ENCODE data around the gene A4GNT. TPM values are rescaled to one million over a fixed set of nuclear protein-coding genes. Genes with fewer than 3 reads are reported as not detected.
"Not testable (repeated sequence)": the region's sequence is repeated elsewhere in the genome, so short reads cannot be mapped to it uniquely, and the experiment has no call there.

Gene A4GNT
- total RNA-seq, 8 experiments from 2014 or later: 0.19 to 1.4 (median 0.40) TPM; not detected in 3

DNA sequence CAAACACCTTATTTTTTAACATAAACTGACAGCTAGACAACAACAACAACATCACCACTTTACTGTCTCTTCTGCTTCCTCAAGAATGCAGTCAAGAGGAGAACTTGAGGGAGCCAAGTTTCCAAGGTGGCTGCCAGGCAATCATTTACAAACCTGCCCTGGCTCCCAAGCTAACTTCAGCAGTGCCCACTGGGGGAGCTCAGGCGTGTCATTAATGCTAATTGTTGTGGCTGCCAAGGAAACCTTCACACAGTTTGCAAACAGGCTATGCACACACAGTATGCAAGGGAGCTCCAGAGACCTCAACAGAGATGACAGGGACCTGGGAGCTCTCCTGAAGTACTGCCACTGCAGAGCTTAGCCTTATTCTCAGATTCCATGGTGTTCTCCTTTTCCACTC is 18.9 kb downstream of the A4GNT start:
- WGBS, 10 experiments: 0 to 60% (median 7%) methylated on average over 1 of the region's 1 CpG; no CpG with 5 or more reads in 6 of the 10 experiments
- Histone ChIP-seq H3K27ac (no peak overlapping the region), H3K4me3 (no peak overlapping the region), H3K4me1 (replicated peaks in 1 of 2) (peaks cover 12 to 18% of the 10 kb centered on the region in 2 donors)
- in situ Hi-C loops (cut with MboI; ENCODE audit: low pct_unique_long_range_greater_than_20kb in 2 of 9, low sequenced_read_pairs in 9 of 9, unreplicated experiment in 9 of 9): loop anchor here in 1 of 9 experiments (10.0 kb wide), 1 partner anchor 49 kb away; no protein-coding TSS in a partner anchor
- peak in 6 of 8 experiments; percentile 15 to 75 (median 56) for ATAC-seq (replicated peaks in 6 of 8)

DNA sequence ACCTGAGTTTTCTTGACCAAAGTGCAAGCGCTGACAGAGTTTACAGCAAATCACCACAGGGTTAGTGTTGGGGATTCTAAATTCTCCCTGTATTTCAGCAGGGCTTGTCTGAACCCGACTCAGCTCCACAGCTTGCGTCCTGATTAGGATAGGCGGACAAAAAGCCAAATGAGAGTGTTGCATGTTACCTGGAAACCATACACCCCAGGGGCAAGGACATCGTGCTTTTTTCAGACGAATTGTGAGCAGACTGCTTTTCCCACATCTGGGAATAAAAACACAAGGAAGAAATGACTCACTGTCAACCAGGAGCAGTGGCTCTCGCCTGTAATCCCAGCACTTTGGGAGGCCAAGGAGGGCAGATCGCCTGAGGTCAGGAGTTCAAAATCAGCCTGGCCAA is 19.8 kb downstream of the A4GNT start:
- Histone ChIP-seq H3K27ac (no peak overlapping the region), H3K4me3 (no peak overlapping the region), H3K4me1 (replicated peaks in 1 of 2) (peaks cover 12 to 18% of the 10 kb centered on the region in 2 donors)
- ATAC-seq (replicated peaks in 6 of 8): no peak
- 48 to 97% (median 91%) methylated on average over 3 to 8 of the region's 8 CpGs; no CpG with 5 or more reads in 1 of the 10 experiments for WGBS, 10 experiments
- in situ Hi-C loops (cut with MboI; ENCODE audit: low pct_unique_long_range_greater_than_20kb in 2 of 9, low sequenced_read_pairs in 9 of 9, unreplicated experiment in 9 of 9): loop anchor here in 1 of 9 experiments (10.0 kb wide), 1 partner anchor 48 kb away; no protein-coding TSS in a partner anchor

DNA sequence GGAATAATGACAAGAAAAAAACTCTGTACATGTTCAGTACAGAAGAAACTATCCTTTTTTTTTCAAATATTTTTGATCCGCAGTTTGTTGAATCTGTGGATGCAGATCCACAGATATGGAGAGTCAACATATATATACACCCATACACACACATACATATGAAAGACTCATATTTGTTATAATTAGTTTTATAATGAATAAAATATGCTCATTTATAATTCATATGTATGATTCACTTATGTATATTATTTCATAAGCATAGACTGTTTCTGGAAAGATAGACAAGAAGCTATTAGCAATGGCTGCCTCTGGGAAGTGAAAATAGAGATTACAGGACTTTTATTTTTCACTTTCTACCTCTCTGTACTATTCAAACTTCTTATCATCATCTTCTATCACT is 26.6 kb downstream of the A4GNT start:
- WGBS, 10 experiments: 17 to 100% (median 86%) methylated on average over 1 of the region's 1 CpG; no CpG with 5 or more reads in 3 of the 10 experiments
- in situ Hi-C loops (cut with MboI; ENCODE audit: low pct_unique_long_range_greater_than_20kb in 2 of 9, low sequenced_read_pairs in 9 of 9, unreplicated experiment in 9 of 9): no loop called here
- ATAC-seq (replicated peaks in 6 of 8): peak in 2 of 8 experiments; percentile 11 to 93
- Histone ChIP-seq H3K27ac (no peak overlapping the region), H3K4me1 (replicated peaks in 1 of 2) (no peaks in the 10 kb centered on the region), H3K4me3 (no peak overlapping the region)

DNA sequence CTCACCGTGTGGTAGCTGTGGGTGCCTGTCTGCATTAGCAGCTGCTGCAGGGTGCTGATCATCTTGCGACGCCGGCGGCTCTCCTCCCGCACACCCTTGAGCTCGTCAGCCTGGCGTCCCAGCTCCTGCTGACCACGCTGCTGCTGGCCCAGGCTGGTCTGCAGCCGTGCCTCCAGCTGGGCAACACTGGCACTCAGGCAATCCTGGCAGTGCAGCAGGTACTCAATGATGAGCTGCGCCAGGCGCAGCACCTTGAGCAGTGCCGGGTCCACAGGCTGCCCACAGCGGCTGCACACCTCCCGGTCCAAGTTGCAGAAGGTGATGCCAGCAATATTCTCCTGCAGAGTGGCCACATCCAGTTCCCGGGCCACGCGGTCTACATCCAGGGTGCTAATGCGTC is 28.7 kb downstream of the A4GNT start:
- H3K4me1 ChIP-seq (replicated peaks in 1 of 2): no peaks in the 10 kb centered on the region
- H3K4me3 ChIP-seq: no peak overlapping the region
- in situ Hi-C loops (cut with MboI; ENCODE audit: low pct_unique_long_range_greater_than_20kb in 2 of 9, low sequenced_read_pairs in 9 of 9, unreplicated experiment in 9 of 9): no loop called here
- H3K27ac ChIP-seq: no peak overlapping the region
- ATAC-seq (replicated peaks in 6 of 8): no peak
- WGBS, 10 experiments: 97 to 100% methylated on average over 2 to 11 of the region's 19 CpGs; no CpG with 5 or more reads in 8 of the 10 experiments

DNA sequence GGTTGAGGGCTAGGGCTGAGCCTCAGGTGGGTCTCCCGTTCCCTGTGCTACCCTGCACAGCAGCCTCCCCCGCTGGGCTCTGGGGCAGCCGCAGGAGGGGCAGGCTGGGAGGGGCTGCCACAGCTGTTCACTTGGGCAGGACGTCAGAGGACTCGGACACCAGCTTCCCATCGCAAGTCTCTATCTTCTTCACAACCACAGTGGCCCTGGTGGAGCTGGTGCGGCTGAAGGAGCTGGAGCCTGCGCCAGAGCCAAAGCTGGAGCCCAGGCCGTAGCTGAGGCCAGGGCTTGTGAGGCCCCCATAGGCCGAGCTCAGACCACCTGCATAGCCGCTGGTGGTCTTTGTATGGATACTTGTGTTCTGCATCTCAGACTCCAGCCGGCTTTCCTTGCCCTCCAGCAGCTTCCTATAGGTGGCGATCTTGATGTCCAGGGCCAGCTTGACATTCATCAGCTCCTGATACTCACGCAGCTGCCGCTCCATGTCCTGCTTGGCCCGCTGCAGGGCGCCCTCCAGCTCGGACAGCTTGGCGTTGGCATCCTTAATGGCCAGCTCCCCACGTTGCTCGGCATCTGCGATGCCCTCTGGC is 30.7 kb downstream of the A4GNT start:
- ATAC-seq (replicated peaks in 6 of 8); H3K27ac ChIP-seq; H3K4me3 ChIP-seq; in situ Hi-C loops (cut with MboI; ENCODE audit: low pct_unique_long_range_greater_than_20kb in 2 of 9, low sequenced_read_pairs in 9 of 9, unreplicated experiment in 9 of 9); H3K4me1 ChIP-seq (replicated peaks in 1 of 2): not testable (repeated sequence)
- 80 to 94% (median 85%) methylated on average over 2 to 16 of the region's 22 CpGs; no CpG with 5 or more reads in 2 of the 10 experiments for WGBS, 10 experiments

DNA sequence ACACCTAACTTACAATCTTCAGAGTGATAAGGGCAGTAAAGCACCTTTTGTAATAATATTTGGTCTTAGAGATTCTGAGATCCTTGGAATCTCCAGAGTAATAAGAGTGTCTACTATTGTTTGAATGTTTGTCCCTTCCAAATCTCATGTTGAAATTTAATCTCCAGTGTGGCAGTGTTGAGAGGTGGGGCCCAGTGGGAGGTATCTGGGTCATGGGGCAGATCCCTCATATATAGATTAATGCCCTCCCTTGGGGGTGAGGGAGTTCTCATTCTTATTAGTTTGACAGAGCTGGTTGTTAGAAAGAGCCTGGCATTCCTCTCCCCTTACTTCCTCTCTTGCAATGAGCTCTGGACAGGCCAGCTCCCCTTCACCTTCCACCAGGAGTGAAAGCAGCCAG is 32.8 kb downstream of the A4GNT start:
- in situ Hi-C loops (cut with MboI; ENCODE audit: low pct_unique_long_range_greater_than_20kb in 2 of 9, low sequenced_read_pairs in 9 of 9, unreplicated experiment in 9 of 9): no loop called here
- no peak overlapping the region for H3K4me3 ChIP-seq

DNA sequence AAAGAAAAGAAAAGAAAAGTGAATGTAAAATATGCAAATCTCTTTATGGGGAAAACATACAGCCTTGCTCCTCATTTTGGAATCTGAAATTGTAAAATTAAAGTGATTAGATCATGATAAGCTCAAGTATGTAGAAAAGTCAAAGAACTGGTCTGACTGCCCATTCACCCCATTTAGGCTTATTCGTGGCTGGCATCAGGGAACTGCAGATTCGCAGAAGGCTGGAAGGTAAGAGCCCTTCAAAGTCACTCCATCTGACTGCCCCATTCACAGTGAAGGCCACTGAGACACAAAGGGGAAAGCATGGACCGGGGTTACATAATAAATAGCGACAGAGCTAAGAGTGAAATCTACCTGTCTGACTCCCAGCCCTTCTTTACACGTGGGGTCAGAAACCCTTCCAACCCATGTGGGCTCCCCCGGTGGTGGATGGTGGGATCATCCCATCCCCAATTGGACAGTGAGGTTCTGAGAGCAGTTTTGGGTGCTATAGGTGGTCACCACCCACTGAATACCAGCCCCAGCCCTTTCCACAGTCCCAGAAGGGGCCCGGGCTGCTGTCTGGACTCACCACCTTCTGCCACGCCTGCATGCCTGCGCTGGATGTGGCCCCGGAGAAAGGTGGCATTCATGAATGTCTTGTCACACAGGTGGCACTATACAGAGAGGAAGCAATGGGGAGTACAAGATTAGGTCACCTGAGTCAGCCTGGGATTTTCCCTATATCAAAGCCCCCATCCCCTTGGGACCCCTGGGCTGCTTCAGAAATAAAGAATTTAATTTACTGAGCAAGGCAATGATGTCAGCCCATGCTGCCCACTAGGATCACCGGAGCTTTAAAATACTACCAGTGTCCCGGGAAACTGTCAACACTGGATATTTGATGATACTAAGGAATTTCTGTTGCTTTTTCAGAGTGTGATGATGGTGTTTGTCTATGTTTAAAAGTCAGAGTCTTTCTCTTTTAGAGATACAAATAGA is 34.7 kb downstream of the A4GNT start:
- ATAC-seq (replicated peaks in 6 of 8): peak in 5 of 8 experiments; percentile 9 to 93 (median 45)

More for the DNA sequence above, 32.8 kb downstream of the A4GNT start:
- H3K27ac ChIP-seq: no peak overlapping the region
- H3K4me1 ChIP-seq (replicated peaks in 1 of 2): no peaks in the 10 kb centered on the region
- ATAC-seq (replicated peaks in 6 of 8): no peak

DNA sequence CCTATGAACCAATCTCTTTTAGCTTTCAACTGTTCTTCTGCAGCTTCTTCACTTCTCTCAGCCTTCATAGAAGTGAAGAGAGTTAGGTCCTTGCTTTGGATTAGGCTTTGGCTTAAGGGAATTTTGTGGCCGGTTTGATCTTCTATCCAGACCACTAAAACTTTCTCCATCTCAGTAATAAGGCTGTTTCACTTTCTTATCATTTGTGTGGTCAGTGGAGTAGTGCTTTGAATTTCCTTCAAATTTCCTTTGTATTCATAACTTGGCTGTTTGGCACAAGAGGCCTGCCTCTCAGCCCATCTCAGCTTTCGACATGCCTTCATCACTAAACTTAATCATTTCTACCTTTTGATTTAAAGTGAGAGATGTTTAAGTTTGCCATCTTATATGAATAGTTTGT is 38.5 kb downstream of the A4GNT start:
- H3K27ac ChIP-seq: no peak overlapping the region
- no peak overlapping the region for H3K4me3 ChIP-seq
- in situ Hi-C loops (cut with MboI; ENCODE audit: low pct_unique_long_range_greater_than_20kb in 2 of 9, low sequenced_read_pairs in 9 of 9, unreplicated experiment in 9 of 9): no loop called here
- no peaks in the 10 kb centered on the region for H3K4me1 ChIP-seq (replicated peaks in 1 of 2)
- WGBS, 10 experiments: 43 to 100% (median 67%) methylated on average over 1 to 2 of the region's 2 CpGs; no CpG with 5 or more reads in 3 of the 10 experiments
- ATAC-seq (replicated peaks in 6 of 8): no peak

More for the DNA sequence above, 34.7 kb downstream of the A4GNT start:
- Histone ChIP-seq H3K4me3 (no peak overlapping the region), H3K4me1 (replicated peaks in 1 of 2) (no peaks in the 10 kb centered on the region), H3K27ac (no peak overlapping the region)
- in situ Hi-C loops (cut with MboI; ENCODE audit: low pct_unique_long_range_greater_than_20kb in 2 of 9, low sequenced_read_pairs in 9 of 9, unreplicated experiment in 9 of 9): no loop called here
- WGBS, 10 experiments: 50 to 100% (median 83%) methylated on average over 1 to 9 of the region's 12 CpGs; no CpG with 5 or more reads in 1 of the 10 experiments

DNA sequence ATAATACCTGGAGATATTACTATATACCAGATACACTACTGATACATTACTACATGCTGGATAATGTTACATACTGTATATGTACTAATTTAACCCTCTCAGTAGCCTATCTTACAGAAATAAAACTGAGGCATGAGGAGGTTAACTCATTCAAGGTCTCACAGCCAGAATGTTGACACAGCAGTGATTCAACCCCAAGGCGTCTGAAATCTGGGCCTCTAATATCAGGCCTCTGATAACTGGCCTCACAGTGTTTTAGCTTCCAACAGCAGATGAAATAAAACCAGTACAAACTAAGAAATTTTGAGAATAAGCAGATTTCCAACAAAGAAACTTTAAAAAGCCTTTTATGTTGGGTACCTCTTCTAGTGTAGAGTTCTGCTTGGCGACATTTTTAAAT is 40.2 kb downstream of the A4GNT start:
- 51 to 100% (median 100%) methylated on average over 1 to 2 of the region's 2 CpGs; no CpG with 5 or more reads in 1 of the 10 experiments for WGBS, 10 experiments
- in situ Hi-C loops (cut with MboI; ENCODE audit: low pct_unique_long_range_greater_than_20kb in 2 of 9, low sequenced_read_pairs in 9 of 9, unreplicated experiment in 9 of 9): no loop called here
- ATAC-seq (replicated peaks in 6 of 8): peak in 1 of 8 experiments; percentile 19
- Histone ChIP-seq H3K4me3 (no peak overlapping the region), H3K27ac (no peak overlapping the region), H3K4me1 (replicated peaks in 1 of 2) (no peaks in the 10 kb centered on the region)

DNA sequence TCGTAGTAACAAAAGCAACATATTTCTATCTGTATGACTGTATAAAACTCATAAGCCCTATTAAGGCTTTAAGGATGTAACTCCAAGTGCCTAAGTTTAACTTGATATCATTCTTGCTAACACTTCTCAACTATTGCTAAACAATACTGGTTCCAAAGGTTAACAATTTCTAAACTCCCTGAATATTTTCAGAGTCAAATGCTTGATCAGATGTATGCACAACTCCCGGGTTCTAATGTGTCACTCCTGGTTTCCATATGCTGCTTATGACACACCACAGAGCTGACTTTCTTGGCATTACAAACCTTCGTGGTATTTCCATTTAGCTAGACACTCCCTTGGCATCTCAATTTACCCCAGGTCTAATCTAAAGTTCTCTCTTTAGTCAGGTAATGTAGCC is 43.1 kb downstream of the A4GNT start:
- peak in 3 of 8 experiments; percentile 39 to 99 (median 93) for ATAC-seq (replicated peaks in 6 of 8)
- 20 to 100% (median 83%) methylated on average over 2 to 3 of the region's 3 CpGs; no CpG with 5 or more reads in 1 of the 10 experiments for WGBS, 10 experiments

DNA sequence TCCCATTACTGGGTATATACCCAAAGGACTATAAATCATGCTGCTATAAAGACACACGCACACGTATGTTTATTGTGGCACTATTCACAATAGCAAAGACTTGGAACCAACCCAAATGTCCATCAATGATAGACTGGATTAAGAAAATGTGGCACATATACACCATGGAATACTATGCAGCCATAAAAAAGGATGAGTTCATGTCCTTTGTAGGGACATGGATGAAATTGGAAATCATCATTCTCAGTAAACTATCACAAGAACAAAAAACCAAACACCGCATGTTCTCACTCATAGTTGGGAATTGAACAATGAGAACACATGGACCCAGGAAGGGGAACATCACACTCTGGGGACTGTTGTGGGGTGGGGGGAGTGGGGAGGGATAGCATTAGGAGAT is 46.4 kb downstream of the A4GNT start:
- H3K4me1 ChIP-seq (replicated peaks in 1 of 2); H3K27ac ChIP-seq; in situ Hi-C loops (cut with MboI; ENCODE audit: low pct_unique_long_range_greater_than_20kb in 2 of 9, low sequenced_read_pairs in 9 of 9, unreplicated experiment in 9 of 9); H3K4me3 ChIP-seq; ATAC-seq (replicated peaks in 6 of 8): not testable (repeated sequence)
- no CpG with 5 or more reads among the region's 3 CpGs for whole genome bisulfite sequencing, 10 experiments

More for the DNA sequence above, 43.1 kb downstream of the A4GNT start:
- in situ Hi-C loops (cut with MboI; ENCODE audit: low pct_unique_long_range_greater_than_20kb in 2 of 9, low sequenced_read_pairs in 9 of 9, unreplicated experiment in 9 of 9): no loop called here
- Histone ChIP-seq H3K4me1 (replicated peaks in 1 of 2) (no peaks in the 10 kb centered on the region), H3K27ac (no peak overlapping the region), H3K4me3 (no peak overlapping the region)

DNA sequence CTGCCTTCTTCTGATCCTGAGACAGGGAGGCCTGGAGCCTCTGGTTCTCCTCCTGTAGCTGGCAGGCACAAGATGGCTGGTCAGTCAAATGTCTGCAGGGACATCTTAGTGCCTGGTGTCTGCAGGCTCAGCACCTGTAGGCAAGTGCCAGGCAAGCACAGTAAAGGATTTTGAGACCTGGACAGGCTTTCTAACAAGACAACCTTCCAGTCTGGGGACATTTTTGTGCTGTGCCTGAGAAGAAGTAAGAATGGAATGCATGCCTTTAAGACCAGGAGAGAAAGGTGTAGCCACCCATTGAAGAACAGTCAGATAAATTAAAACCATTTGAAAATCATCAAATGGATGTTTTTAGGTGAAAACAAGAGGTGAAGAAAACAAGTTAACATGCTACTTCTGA is 48.0 kb downstream of the A4GNT start:
- Histone ChIP-seq H3K4me1 (replicated peaks in 1 of 2) (no peaks in the 10 kb centered on the region), H3K27ac (no peak overlapping the region), H3K4me3 (no peak overlapping the region)
- in situ Hi-C loops (cut with MboI; ENCODE audit: low pct_unique_long_range_greater_than_20kb in 2 of 9, low sequenced_read_pairs in 9 of 9, unreplicated experiment in 9 of 9): no loop called here
- no peak for ATAC-seq (replicated peaks in 6 of 8)

DNA sequence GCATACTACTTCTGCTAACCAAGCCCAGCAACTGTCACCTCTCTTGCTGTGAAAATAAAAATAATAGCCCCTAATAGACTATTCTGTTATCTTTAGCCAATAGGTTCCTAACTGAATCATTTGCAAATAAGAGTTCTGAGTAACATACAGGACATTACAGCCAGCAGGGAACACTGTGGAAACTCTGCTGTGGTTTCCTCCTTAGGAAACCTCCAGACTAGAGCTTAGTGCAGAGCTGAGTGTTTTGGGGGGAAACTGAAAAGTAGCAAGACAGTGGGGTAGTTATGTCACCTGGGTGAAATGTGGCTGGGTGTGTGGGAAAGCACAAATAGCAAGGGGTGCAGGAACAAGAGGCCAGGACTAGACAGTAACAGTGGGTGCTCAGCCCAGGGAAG is 49.2 kb downstream of the A4GNT start:
- Histone ChIP-seq H3K4me3 (no peak overlapping the region), H3K27ac (no peak overlapping the region), H3K4me1 (replicated peaks in 1 of 2) (no peaks in the 10 kb centered on the region)
- no peak for ATAC-seq (replicated peaks in 6 of 8)
- in situ Hi-C loops (cut with MboI; ENCODE audit: low pct_unique_long_range_greater_than_20kb in 2 of 9, low sequenced_read_pairs in 9 of 9, unreplicated experiment in 9 of 9): no loop called here

Data from motor neuron (in vitro differentiated cells).